Spinal cord (tissue), 10 donors: ENCODE measurements around the gene PTPN4. TPM values are rescaled to one million over a fixed set of nuclear protein-coding genes. Genes with fewer than 3 reads are reported as not detected.

Source experiments
- DNase-seq, 6 donors: peaks; one replicate each; pipeline versions ENCODE4 v3.0.0 to v3.0.0-alpha.2; 2013 to 2015; ENCODE audit warnings: low spot score in 6 of 6, low read depth in 4 of 6
- H3K27ac ChIP-seq: one replicate; pipeline ENCODE4 v1.5.1; 2013; ENCODE audit warnings: low read depth, low read length, control low read depth
- H3K27me3 ChIP-seq: one replicate; pipeline ENCODE4 v1.6.1; 2013; ENCODE audit warnings: low read length; ENCODE audit not compliant: control insufficient read depth, insufficient read depth
- H3K36me3 ChIP-seq: one replicate; pipeline ENCODE4 v1.6.1; 2013; ENCODE audit warnings: low read length; ENCODE audit not compliant: control insufficient read depth, insufficient read depth
- H3K4me1 ChIP-seq: one replicate; pipeline ENCODE4 v1.6.1; 2013; ENCODE audit warnings: low read length; ENCODE audit not compliant: control insufficient read depth, insufficient read depth
- H3K4me3 ChIP-seq: one replicate; pipeline ENCODE4 v1.5.1; 2013; ENCODE audit warnings: low read depth, low read length, control low read depth
- H3K9me3 ChIP-seq: one replicate; pipeline ENCODE4 v1.6.1; 2013; ENCODE audit warnings: low read length; ENCODE audit not compliant: control insufficient read depth, insufficient read depth
- WGBS: methylation state at CpG from one replicate; pipeline ENCODE4 v1.1.5; 2013; ENCODE audit warnings: missing lambda C conversion rate; ENCODE audit not compliant: insufficient coverage; 5-methylcytosine and 5-hydroxymethylcytosine counted together
- polyA plus RNA-seq, 2 donors: library from polyadenylated mRNA; unstranded; fragments of 120-200 nt; gene quantifications; one replicate each; pipeline ENCODE4 v1.2.1, GENCODE V29; 2013; ENCODE audit not compliant: insufficient read length in 2 of 2
- total RNA-seq, 2 donors: library from RNA; depleted of rRNA in 1 of 2; stranded (reverse); fragments of 120-200 nt in 1 of 2; fragments of >200 nt in 1 of 2; gene quantifications; one replicate each; pipeline versions ENCODE4 v1.2.3 to v1.2.4, GENCODE V29; 2013 to 2014
- donor health status: healthy.

PTPN4 gene
- total and polyA plus RNA-seq, 4 donors: 16.8 to 117 (median 45.0) TPM

GRCh38 chr2:120028795-120029194 is 269.1 kb downstream of the PTPN4 start:
- no peaks in the 10 kb centered on the region for H3K27me3 ChIP-seq
- H3K9me3 ChIP-seq: peaks cover 10% of the 10 kb centered on the region
- H3K4me1 ChIP-seq: no peaks in the 10 kb centered on the region
- H3K27ac ChIP-seq: no peak overlapping the region
- 98% methylated on average over 5 of the region's 5 CpGs for WGBS
- no peaks in the 10 kb centered on the region for H3K36me3 ChIP-seq
- H3K4me3 ChIP-seq: no peak overlapping the region
- DNase-seq: no peak

- Histone ChIP-seq H3K36me3 (no peaks in the 10 kb centered on the region), H3K4me1 (no peaks in the 10 kb centered on the region), H3K4me3 (no peak overlapping the region), H3K27ac (no peak overlapping the region), H3K9me3 (peaks cover 5% of the 10 kb centered on the region), H3K27me3 (no peaks in the 10 kb centered on the region)
- DNase-seq: no peak
- WGBS: 95% methylated on average over 11 of the region's 15 CpGs
Observed at GRCh38 chr2:120029672-120030640, 270.2 kb downstream of the PTPN4 start.

GRCh38 chr2:120032297-120032696 is 272.6 kb downstream of the PTPN4 start:
- H3K27me3 ChIP-seq: no peaks in the 10 kb centered on the region
- no peaks in the 10 kb centered on the region for H3K9me3 ChIP-seq
- no peak overlapping the region for H3K27ac ChIP-seq
- WGBS: 100% methylated on average over 2 of the region's 3 CpGs
- no peak for DNase-seq
- H3K4me3 ChIP-seq: no peak overlapping the region
- H3K4me1 ChIP-seq: no peaks in the 10 kb centered on the region
- H3K36me3 ChIP-seq: no peaks in the 10 kb centered on the region

Other genes starting within 250 kb of the PTPN4 start
- gene SCTR, start 235.4 kb upstream of the PTPN4 start, total RNA-seq: under 1 TPM; 0.10 to 0.28 TPM
- gene SCTR, start 235.4 kb upstream of the PTPN4 start, polyA plus RNA-seq: 1 to 10 TPM; 1.6 to 1.8 TPM
- gene CFAP221, start 215.5 kb upstream of the PTPN4 start, total RNA-seq: 10 to 100 TPM; 12.8 to 15.3 TPM
- gene CFAP221, start 215.5 kb upstream of the PTPN4 start, polyA plus RNA-seq: 10 to 100 TPM; 16.2 to 20.3 TPM
- gene TMEM177, start 80.7 kb upstream of the PTPN4 start, total RNA-seq: 10 to 100 TPM in 1 of 2 donors, 1 to 10 TPM in 1; 7.9 to 12.5 TPM
- gene TMEM177, start 80.7 kb upstream of the PTPN4 start, polyA plus RNA-seq: 10 to 100 TPM; 13.7 to 17.1 TPM